ENCODE results near the gene SBK2.

DNA sequence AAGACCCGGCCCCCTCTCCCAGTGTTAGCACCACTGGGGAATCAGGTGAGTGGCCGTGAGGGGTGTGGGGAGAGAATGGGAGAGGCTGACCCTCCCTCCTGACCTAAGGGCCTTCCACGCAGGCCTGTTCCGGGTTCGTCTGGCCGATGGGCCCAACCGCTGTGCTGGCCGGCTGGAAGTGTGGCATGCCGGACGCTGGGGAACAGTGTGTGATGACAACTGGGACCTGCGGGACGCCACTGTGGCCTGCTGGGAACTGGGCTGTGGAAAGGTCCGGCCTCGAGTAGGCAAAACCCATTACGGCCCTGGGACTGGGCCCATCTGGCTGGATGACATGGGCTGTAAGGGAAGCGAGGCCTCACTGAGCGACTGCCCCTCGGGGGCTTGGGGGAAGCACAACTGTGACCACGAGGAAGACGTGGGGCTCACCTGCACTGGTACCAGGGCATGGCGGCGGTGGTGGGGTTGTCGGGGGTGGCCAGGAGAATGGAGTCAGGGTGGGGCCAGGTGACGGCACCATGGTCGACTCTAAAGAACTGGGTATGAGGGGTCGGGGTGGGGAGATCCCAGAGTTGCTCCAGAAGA, 36.5 kb downstream of the SBK2 start:
- TF ChIP-seq, protein P1, sequence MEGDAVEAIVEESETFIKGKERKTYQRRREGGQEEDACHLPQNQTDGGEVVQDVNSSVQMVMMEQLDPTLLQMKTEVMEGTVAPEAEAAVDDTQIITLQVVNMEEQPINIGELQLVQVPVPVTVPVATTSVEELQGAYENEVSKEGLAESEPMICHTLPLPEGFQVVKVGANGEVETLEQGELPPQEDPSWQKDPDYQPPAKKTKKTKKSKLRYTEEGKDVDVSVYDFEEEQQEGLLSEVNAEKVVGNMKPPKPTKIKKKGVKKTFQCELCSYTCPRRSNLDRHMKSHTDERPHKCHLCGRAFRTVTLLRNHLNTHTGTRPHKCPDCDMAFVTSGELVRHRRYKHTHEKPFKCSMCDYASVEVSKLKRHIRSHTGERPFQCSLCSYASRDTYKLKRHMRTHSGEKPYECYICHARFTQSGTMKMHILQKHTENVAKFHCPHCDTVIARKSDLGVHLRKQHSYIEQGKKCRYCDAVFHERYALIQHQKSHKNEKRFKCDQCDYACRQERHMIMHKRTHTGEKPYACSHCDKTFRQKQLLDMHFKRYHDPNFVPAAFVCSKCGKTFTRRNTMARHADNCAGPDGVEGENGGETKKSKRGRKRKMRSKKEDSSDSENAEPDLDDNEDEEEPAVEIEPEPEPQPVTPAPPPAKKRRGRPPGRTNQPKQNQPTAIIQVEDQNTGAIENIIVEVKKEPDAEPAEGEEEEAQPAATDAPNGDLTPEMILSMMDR (conservative IDR thresholded peaks at IDR 0.05; ENCODE audit: low read depth, low read length), result no peak
- TF ChIP-seq EZH2 (IDR thresholded peaks at IDR 0.05; ENCODE audit: low read length, unreplicated experiment), result no peak
